GM13977 (cell line): Measurements from ENCODE around the gene DRGX.

ENCODE experiments used
- DNase-seq: peaks from one replicate; pipeline ENCODE4 v3.0.0; 2012; ENCODE audit warnings: low spot score
- in situ Hi-C: fragments of 300-500 bp; cut with MboI; formaldehyde crosslinking; loops from one replicate; pipeline ENCODE4 v1.12.0; 2022; ENCODE audit warnings: low sequenced_read_pairs, low pct_unique_long_range_greater_than_20kb, mixed read lengths, inconsistent platforms; ENCODE audit not compliant: unreplicated experiment
- TF ChIP-seq, protein P1 (sequence below): IDR thresholded peaks from 2 replicates; pipeline ENCODE4 v1.5.1; 2012; ENCODE audit warnings: mild to moderate bottlenecking, control low read depth; ENCODE audit not compliant: insufficient read depth; ENCODE audit errors: extremely low read depth, missing control alignments

DRGX gene

GRCh38 chr10:49350138-49350537 is 45.8 kb downstream of the DRGX start:
- in situ Hi-C loops, result no loop called here
- TF ChIP-seq, protein P1, sequence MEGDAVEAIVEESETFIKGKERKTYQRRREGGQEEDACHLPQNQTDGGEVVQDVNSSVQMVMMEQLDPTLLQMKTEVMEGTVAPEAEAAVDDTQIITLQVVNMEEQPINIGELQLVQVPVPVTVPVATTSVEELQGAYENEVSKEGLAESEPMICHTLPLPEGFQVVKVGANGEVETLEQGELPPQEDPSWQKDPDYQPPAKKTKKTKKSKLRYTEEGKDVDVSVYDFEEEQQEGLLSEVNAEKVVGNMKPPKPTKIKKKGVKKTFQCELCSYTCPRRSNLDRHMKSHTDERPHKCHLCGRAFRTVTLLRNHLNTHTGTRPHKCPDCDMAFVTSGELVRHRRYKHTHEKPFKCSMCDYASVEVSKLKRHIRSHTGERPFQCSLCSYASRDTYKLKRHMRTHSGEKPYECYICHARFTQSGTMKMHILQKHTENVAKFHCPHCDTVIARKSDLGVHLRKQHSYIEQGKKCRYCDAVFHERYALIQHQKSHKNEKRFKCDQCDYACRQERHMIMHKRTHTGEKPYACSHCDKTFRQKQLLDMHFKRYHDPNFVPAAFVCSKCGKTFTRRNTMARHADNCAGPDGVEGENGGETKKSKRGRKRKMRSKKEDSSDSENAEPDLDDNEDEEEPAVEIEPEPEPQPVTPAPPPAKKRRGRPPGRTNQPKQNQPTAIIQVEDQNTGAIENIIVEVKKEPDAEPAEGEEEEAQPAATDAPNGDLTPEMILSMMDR, result no peak
- no peak for DNase-seq

DNA sequence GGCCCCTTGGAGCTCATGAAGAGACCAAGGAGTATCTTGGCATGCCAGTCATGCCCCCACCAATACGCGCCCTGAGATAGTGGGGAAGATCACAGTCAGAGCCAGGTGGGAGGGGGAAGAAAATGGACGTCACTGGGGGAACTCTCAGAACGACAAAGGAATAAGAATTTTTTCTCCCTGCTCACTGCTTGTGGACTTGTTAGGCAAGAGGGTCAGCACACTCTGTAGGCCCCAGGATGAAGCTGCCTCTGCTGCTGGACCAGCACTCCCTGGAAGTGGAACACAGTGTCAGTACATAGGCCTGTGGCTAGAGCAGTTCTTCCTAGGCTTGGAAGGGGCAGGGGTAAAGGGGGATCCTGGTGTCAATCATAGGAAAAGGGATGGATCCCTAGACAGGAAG is 46.5 kb downstream of the DRGX start:
- in situ Hi-C loops, result no loop called here
- TF ChIP-seq, protein P1, result no peak
- DNase-seq, result no peak

- no peak for DNase-seq
- in situ Hi-C loops, result no loop called here
- TF ChIP-seq, protein P1, result no peak
Measured at GRCh38 chr10:49348593-49348992, 47.3 kb downstream of the DRGX start.

GRCh38 chr10:49347827-49348226 is 48.1 kb downstream of the DRGX start:
- no peak for DNase-seq
- in situ Hi-C loops, result no loop called here
- TF ChIP-seq, protein P1, result no peak

DNA sequence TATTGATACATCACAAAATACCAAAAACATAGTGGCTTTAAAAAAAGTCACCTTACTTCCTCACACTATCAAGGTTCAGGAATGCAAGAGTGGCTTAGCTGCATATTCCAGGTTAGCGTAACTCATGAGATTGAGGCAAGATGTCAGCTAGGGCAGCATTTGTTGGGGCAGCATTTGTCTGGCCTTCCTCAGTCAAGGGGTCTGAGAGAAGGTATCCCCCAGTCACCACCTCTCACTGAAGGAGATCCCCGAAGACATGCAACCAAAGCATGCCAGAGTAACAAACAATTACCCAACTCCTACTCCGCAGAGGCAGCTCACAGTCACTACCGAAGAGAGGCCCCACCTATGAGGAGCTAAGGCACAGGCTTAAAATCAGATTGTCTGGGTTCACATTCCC is 48.5 kb downstream of the DRGX start:
- DNase-seq, result no peak
- TF ChIP-seq, protein P1, result no peak

DNA sequence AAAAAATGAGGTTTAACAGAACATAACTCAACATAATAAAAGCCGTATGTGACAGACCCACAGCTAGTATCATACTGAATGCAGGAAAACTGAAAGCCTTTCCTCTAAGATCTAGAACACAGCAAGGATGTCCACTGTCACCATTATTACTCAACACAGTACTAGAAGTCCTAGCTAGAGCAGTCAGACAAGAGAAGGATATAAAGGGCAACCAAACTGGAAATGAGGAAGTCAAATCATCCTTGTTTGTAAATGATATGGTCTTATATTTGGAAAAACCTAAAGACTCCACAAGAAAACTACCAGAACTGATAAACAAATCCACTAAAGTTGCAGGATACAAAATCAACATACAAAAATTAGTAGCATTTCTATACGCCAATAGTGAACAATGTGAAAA is 51.0 kb downstream of the DRGX start:
- DNase-seq, result no peak
- in situ Hi-C loops, result no loop called here
- TF ChIP-seq, protein P1, result no peak

More for the DNA sequence above, 48.5 kb downstream of the DRGX start:
- in situ Hi-C loops, result no loop called here

DNA sequence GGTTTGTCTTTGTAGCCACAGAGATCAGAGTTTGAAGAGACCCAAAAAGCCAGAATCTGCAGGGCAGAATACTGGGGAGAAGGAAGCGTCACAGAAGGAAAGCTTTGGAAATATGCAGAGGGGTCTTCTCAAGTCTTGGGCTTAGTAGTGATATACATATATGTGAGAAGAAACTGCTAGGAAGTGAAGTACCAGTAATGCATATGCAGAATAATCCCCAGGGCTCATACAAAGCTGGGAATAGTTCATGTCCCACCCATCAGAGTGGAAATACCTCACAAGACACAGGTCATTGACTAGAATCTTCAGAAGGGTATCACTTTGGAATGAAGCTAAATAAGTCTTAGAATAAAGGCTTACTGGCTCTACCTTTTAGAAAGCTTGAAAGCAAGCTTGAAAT is 57.3 kb downstream of the DRGX start:
- TF ChIP-seq, protein P1, result no peak
- no peak for DNase-seq
- in situ Hi-C loops, result no loop called here
